HepG2 (cell line): ENCODE data around the gene NLRC4. TPM values are rescaled to one million over a fixed set of nuclear protein-coding genes. Genes with fewer than 3 reads are reported as not detected.

Experiments
- AKAP8 ChIP-seq: sonication (generic); formaldehyde crosslinking; IDR thresholded peaks from 2 replicates; pipeline ENCODE4 v1.5.1; 2020; ENCODE audit warnings: mild to moderate bottlenecking, missing genetic modification reagents
- ARID4A ChIP-seq: sonication (generic); formaldehyde crosslinking; IDR thresholded peaks from 2 replicates; pipeline ENCODE4 v1.5.0; 2020; ENCODE audit warnings: mild to moderate bottlenecking, missing genetic modification reagents, borderline replicate concordance
- ARNT2 ChIP-seq: sonication (generic); formaldehyde crosslinking; IDR thresholded peaks from 2 replicates; pipeline ENCODE4 v1.8.0; 2022; ENCODE audit warnings: mild to moderate bottlenecking, low read depth, missing genetic modification reagents, moderate library complexity
- KAT7 ChIP-seq: IDR thresholded peaks from 2 replicates; pipeline ENCODE4 v1.6.1; 2018; ENCODE audit warnings: borderline replicate concordance, missing compliant biosample characterization
- KLF16 ChIP-seq, 2 experiments: sonication (generic) in 1 of 2; formaldehyde crosslinking in 1 of 2; IDR thresholded peaks; 2 replicates each; pipeline versions ENCODE4 v1.6.1 to v1.8.0; 2016 to 2023; ENCODE audit warnings: missing genetic modification reagents in 2 of 2, missing compliant biosample characterization in 1 of 2
- MBD4 ChIP-seq: IDR thresholded peaks from 2 replicates; pipeline ENCODE4 v1.6.1; 2012; ENCODE audit warnings: low read length, inconsistent platforms, borderline replicate concordance
- NFKBIZ ChIP-seq: IDR thresholded peaks from 2 replicates; pipeline ENCODE4 v1.6.1; 2018; ENCODE audit warnings: missing genetic modification reagents, missing compliant biosample characterization
- SOX13 ChIP-seq, 3 experiments: fragments of 450-650 bp in 1 of 3; sonication (generic) in 1 of 3; formaldehyde crosslinking in 1 of 3; IDR thresholded peaks in 2 of 3; conservative IDR thresholded peaks in 1 of 3; 2 replicates each; pipeline versions ENCODE4 v1.5.0 to v1.6.1; 2016 to 2020; ENCODE audit warnings: antibody characterized with exemption in 1 of 3, mild to moderate bottlenecking in 1 of 3, missing compliant biosample characterization in 1 of 3, missing genetic modification reagents in 1 of 3, moderate library complexity in 1 of 3
- TSC22D2 ChIP-seq: sonication (generic); formaldehyde crosslinking; IDR thresholded peaks from 2 replicates; pipeline ENCODE4 v1.5.1; 2020; ENCODE audit warnings: missing genetic modification reagents, mild to moderate bottlenecking, borderline replicate concordance
- XBP1 ChIP-seq: sonication (generic); formaldehyde crosslinking; IDR thresholded peaks from 2 replicates; pipeline ENCODE4 v1.5.0; 2020; ENCODE audit warnings: missing genetic modification reagents
- YEATS2 ChIP-seq: sonication (generic); formaldehyde crosslinking; IDR thresholded peaks from 2 replicates; pipeline ENCODE4 v1.4.0; 2020; ENCODE audit warnings: missing genetic modification reagents, borderline replicate concordance
- ZBTB20 ChIP-seq: sonication (generic); formaldehyde crosslinking; IDR thresholded peaks from 2 replicates; pipeline ENCODE4 v1.8.1; 2023; ENCODE audit warnings: missing genetic modification reagents, low read depth, mild to moderate bottlenecking, borderline replicate concordance
- ZFP1 ChIP-seq: IDR thresholded peaks from 2 replicates; pipeline ENCODE4 v1.6.1; 2016
- ZNF451 ChIP-seq: sonication (generic); formaldehyde crosslinking; IDR thresholded peaks from 2 replicates; pipeline ENCODE4 v1.5.0; 2020; ENCODE audit warnings: mild to moderate bottlenecking, missing genetic modification reagents
- ZNF605 ChIP-seq: sonication (generic); formaldehyde crosslinking; IDR thresholded peaks from 2 replicates; pipeline ENCODE4 v1.8.0; 2022; ENCODE audit warnings: mild to moderate bottlenecking, missing genetic modification reagents
- ZNF614 ChIP-seq: IDR thresholded peaks from 2 replicates; pipeline ENCODE4 v1.6.1; 2018; ENCODE audit warnings: missing biosample characterization, missing genetic modification reagents, inconsistent platforms, borderline replicate concordance
- polyA plus RNA-seq, 8 experiments: library from polyadenylated mRNA; depleted of rRNA in 3 of 8; stranded (reverse) in 7 of 8; unstranded in 1 of 8; fragments of >200 nt; fragmentation: Illumina TruSeq in 4 of 8; extraction: Trizol in 4 of 8; gene quantifications; 2 replicates each; pipeline versions ENCODE4 v1.2.1 to v1.2.3, GENCODE V29; 2011 to 2016; ENCODE audit warnings: low read depth in 4 of 8, missing spikeins in 1 of 8, mixed read lengths in 1 of 8; ENCODE audit not compliant: insufficient read depth in 1 of 8
- total RNA-seq, 5 experiments: library from RNA; depleted of rRNA; stranded (reverse); fragments of >200 nt; fragmentation: Illumina TruSeq; extraction: Trizol; gene quantifications; 2 replicates each; pipeline ENCODE4 v1.2.3, GENCODE V29; 2016; ENCODE audit warnings: low read depth in 1 of 5
- TF ChIP-seq, protein P1 (sequence below): sonication (generic); formaldehyde crosslinking; conservative IDR thresholded peaks from 2 replicates; pipeline ENCODE4 v1.4.0; 2020; ENCODE audit warnings: mild to moderate bottlenecking, missing genetic modification reagents, moderate library complexity
- TF ChIP-seq, protein P2 (sequence below): IDR thresholded peaks from 2 replicates; pipeline ENCODE4 v1.6.1; 2016; ENCODE audit warnings: missing genetic modification reagents, missing compliant biosample characterization

The NLRC4 gene
- total and polyA plus RNA-seq, 2 of the 13 experiments (the other 11 are each of a cell fraction or from before 2014, with no cell fraction given) = 0.15 to 0.29 TPM

GRCh38 chr2:32289165-32289999 lies 24.7 kb upstream of the NLRC4 start (continued):
- TF ChIP-seq, protein P1, sequence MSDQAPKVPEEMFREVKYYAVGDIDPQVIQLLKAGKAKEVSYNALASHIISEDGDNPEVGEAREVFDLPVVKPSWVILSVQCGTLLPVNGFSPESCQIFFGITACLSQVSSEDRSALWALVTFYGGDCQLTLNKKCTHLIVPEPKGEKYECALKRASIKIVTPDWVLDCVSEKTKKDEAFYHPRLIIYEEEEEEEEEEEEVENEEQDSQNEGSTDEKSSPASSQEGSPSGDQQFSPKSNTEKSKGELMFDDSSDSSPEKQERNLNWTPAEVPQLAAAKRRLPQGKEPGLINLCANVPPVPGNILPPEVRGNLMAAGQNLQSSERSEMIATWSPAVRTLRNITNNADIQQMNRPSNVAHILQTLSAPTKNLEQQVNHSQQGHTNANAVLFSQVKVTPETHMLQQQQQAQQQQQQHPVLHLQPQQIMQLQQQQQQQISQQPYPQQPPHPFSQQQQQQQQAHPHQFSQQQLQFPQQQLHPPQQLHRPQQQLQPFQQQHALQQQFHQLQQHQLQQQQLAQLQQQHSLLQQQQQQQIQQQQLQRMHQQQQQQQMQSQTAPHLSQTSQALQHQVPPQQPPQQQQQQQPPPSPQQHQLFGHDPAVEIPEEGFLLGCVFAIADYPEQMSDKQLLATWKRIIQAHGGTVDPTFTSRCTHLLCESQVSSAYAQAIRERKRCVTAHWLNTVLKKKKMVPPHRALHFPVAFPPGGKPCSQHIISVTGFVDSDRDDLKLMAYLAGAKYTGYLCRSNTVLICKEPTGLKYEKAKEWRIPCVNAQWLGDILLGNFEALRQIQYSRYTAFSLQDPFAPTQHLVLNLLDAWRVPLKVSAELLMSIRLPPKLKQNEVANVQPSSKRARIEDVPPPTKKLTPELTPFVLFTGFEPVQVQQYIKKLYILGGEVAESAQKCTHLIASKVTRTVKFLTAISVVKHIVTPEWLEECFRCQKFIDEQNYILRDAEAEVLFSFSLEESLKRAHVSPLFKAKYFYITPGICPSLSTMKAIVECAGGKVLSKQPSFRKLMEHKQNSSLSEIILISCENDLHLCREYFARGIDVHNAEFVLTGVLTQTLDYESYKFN = peak; percentile 85
- TF ChIP-seq YEATS2 (CRISPR knock-in tag) = peak; percentile 29; the same call in 1 of the 2 replicates
- no peak for TF ChIP-seq AKAP8 (CRISPR knock-in tag)
- 0 out of 2 replicates have a peak, but pooled peaks have one; percentile 34 for TF ChIP-seq ZFP1
- TF ChIP-seq NFKBIZ = 0 out of 2 replicates have a peak, but pooled peaks have one; percentile 41
- 0 out of 2 replicates have a peak, but pooled peaks have one; percentile 45 for TF ChIP-seq ZNF614 (CRISPR knock-in tag)
- no peak for TF ChIP-seq XBP1 (CRISPR knock-in tag)
- TF ChIP-seq MBD4 = peak; percentile 28; the same call in 1 of the 2 replicates
- no peak for TF ChIP-seq ARNT2 (CRISPR knock-in tag)
- no peak for TF ChIP-seq ARID4A (CRISPR knock-in tag)
- TF ChIP-seq, protein P2, sequence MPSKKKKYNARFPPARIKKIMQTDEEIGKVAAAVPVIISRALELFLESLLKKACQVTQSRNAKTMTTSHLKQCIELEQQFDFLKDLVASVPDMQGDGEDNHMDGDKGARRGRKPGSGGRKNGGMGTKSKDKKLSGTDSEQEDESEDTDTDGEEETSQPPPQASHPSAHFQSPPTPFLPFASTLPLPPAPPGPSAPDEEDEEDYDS = peak; percentile 55; the same call in 1 of the 2 replicates
- TF ChIP-seq ZBTB20 = 0 out of 2 replicates have a peak, but pooled peaks have one; percentile 46
- no peak for TF ChIP-seq ZNF605 (CRISPR knock-in tag)
- TF ChIP-seq KAT7 (CRISPR knock-in tag) = no peak
- TF ChIP-seq TSC22D2 (CRISPR knock-in tag) = no peak
- TF ChIP-seq KLF16 (CRISPR knock-in tag; IDR thresholded peaks at IDR 0.05) = 0 out of 4 replicates have a peak, but pooled peaks of 1 of the 2 experiments have one; percentile 43
- TF ChIP-seq ZNF451 (CRISPR knock-in tag) = no peak
- TF ChIP-seq SOX13 (IDR thresholded peaks at IDR 0.05) = no peak
- TF ChIP-seq SOX13 (CRISPR knock-in tag; conservative IDR thresholded peaks at IDR 0.05 in 1 of 2, IDR thresholded peaks at IDR 0.05 in 1 of 2) = peak in 1 of 2 experiments; percentile 85; a peak in 2 of 4 replicates
